Vagina (tissue), 2 donors: ENCODE measurements around the gene LIN54. TPM values are rescaled to one million over a fixed set of nuclear protein-coding genes. Genes with fewer than 3 reads are reported as not detected.
A peak's percentile ranks its signal among the peaks of the same experiment; 100 is the strongest.
"Not testable (repeated sequence)": the region's sequence is repeated elsewhere in the genome, so short reads cannot be mapped to it uniquely, and the experiment has no call there.

Experiments
- DNase-seq, 2 donors: peaks; one replicate each; pipeline ENCODE4 v3.0.0-alpha.2; 2017; ENCODE audit errors: extremely low spot score in 2 of 2
- H3K27ac ChIP-seq: fragments of 200-600 bp; sonication (generic); one replicate; pipeline ENCODE4 v1.5.1; 2019
- H3K27me3 ChIP-seq: fragments of 200-600 bp; sonication (generic); one replicate; pipeline ENCODE4 v1.5.1; 2019
- H3K36me3 ChIP-seq, 2 donors: fragments of 200-600 bp; sonication (generic); one replicate each; pipeline ENCODE4 v1.5.1; 2017 to 2019
- H3K4me1 ChIP-seq: fragments of 200-600 bp; sonication (generic); one replicate; pipeline ENCODE4 v1.5.1; 2019
- H3K4me3 ChIP-seq, 2 donors: fragments of 200-600 bp; sonication (generic); 1 replicate in 1 of 2; 2 replicates in 1 of 2; pipeline ENCODE4 v1.5.1; 2016 to 2019
- H3K9me3 ChIP-seq: fragments of 200-600 bp; sonication (generic); one replicate; pipeline ENCODE4 v1.5.1; 2019
- POLR2A ChIP-seq, 2 donors: fragments of 450-650 bp; IDR thresholded peaks; one replicate each; pipeline ENCODE4 v1.6.1; 2017; ENCODE audit warnings: antibody characterized with exemption in 2 of 2, mild to moderate bottlenecking in 2 of 2, moderate library complexity in 2 of 2
- POLR2AphosphoS5 ChIP-seq, 2 donors: sonication (generic); formaldehyde crosslinking; IDR thresholded peaks; one replicate each; pipeline ENCODE4 v1.9.0; 2017; ENCODE audit warnings: antibody characterized with exemption in 2 of 2, mild to moderate bottlenecking in 2 of 2, low read depth in 1 of 2; ENCODE audit not compliant: insufficient read depth in 1 of 2
- intact Hi-C: fragments of 100-400 bp; cut with DNase I; formaldehyde crosslinking; loops from one replicate; pipeline ENCODE4 v1.15.1; 2023
- total RNA-seq: library from RNA; depleted of rRNA; stranded (reverse); fragments of >200 nt; gene quantifications from one replicate; pipeline ENCODE4 v1.2.3, GENCODE V29; 2016
- TF ChIP-seq, protein P1 (sequence below), 3 experiments: fragments of 450-650 bp in 2 of 3; fragments of 200-600 bp in 1 of 3; sonication (generic) in 1 of 3; IDR thresholded peaks; one replicate each; pipeline ENCODE4 v1.5.1; 2017 to 2019; ENCODE audit warnings: antibody characterized with exemption in 3 of 3, mild to moderate bottlenecking in 2 of 3, moderate library complexity in 2 of 3

LIN54 gene
- total RNA-seq, 1 donor from 2014 or later = 25.0 TPM

DNA sequence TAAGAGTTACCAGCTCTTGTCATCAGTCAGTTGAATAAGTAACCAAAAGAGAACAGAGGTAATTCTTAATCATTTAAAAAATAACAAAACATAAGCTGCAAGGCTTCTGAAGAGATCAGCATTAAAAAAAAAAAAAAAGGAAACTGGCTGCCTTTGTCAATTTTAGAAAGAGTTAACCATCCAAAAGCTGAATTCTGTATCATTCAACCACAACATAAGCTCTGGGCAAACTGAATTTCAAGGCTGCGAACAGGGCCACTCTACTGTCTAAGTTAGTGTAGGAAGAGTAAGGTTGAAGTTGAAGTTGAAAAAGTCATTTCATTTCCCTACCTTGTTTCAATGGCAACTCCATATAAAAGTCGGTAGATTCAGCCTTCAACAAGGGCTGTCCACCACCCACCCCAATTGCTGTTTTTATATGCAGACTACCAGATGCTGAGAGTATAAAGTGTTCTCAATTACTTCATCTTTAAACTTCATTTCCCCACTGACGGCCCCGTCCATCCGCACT, 1.1 kb upstream of the LIN54 start:
- Histone ChIP-seq H3K4me3 (peak overlapping the region; percentile 70 to 83), H3K36me3 (no peaks in the 10 kb centered on the region), H3K27ac (peak overlapping the region; percentile 92), H3K4me1 (peaks cover 31% of the 10 kb centered on the region), H3K9me3 (no peaks in the 10 kb centered on the region), H3K27me3 (no peaks in the 10 kb centered on the region)
- no peak for DNase-seq
- intact Hi-C loops = loop anchor here (2.0 to 5.0 kb wide), 2 partner anchors 23 to 109 kb away; partner anchors contain the start of genes COPS4 and THAP9
- TF ChIP-seq POLR2AphosphoS5 (IDR thresholded peaks at IDR 0.05; ENCODE audit: insufficient read depth in 1 of 2, low read depth in 1 of 2) (no peak), POLR2A (IDR thresholded peaks at IDR 0.05) (no peak)
- TF ChIP-seq, protein P1, sequence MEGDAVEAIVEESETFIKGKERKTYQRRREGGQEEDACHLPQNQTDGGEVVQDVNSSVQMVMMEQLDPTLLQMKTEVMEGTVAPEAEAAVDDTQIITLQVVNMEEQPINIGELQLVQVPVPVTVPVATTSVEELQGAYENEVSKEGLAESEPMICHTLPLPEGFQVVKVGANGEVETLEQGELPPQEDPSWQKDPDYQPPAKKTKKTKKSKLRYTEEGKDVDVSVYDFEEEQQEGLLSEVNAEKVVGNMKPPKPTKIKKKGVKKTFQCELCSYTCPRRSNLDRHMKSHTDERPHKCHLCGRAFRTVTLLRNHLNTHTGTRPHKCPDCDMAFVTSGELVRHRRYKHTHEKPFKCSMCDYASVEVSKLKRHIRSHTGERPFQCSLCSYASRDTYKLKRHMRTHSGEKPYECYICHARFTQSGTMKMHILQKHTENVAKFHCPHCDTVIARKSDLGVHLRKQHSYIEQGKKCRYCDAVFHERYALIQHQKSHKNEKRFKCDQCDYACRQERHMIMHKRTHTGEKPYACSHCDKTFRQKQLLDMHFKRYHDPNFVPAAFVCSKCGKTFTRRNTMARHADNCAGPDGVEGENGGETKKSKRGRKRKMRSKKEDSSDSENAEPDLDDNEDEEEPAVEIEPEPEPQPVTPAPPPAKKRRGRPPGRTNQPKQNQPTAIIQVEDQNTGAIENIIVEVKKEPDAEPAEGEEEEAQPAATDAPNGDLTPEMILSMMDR (IDR thresholded peaks at IDR 0.05) = no peak

DNA sequence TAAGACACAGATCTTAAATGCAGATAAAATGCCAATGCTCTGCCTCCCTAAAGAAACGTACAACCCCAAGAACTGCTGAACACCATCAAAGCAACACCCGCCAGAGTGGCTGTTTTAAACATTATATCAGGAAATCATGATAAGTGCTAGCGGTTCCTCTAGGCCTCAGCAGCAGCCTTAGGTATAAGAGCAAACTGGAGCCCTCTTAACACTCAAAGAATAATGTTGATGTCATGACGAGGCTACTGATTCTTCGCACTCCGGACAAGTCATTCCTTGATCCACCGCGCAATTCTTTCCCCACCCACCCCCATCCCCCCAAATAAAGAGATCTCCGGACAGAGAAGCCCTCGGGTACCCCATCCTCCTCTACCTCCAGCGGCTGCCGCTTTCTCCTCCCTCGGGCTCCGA, 507 bp downstream of the LIN54 start:
- H3K9me3 ChIP-seq = no peaks in the 10 kb centered on the region

DNA sequence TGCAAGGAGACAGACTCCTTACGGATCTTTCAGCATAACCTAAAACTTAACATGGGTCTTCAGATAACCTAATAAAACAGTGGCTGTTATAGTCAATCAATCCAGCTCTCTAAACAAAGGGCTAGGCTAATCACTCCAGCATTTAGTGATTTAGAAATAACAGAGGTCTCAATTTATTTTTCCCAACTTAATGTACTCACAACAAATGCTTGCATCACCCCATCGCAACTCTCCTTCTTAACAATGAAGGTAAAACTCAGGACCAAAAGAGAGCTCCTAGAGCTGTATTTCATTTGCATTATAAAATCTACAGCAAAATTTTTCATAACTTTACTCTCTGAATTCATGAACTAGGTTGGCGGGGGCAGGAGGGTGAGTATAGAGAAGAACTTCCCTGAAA, 1.1 kb downstream of the LIN54 start:
- H3K27me3 ChIP-seq = no peaks in the 10 kb centered on the region
- H3K4me1 ChIP-seq = peaks cover 31% of the 10 kb centered on the region
- intact Hi-C loops = no loop called here
- no peaks in the 10 kb centered on the region for H3K36me3 ChIP-seq
- H3K9me3 ChIP-seq = no peaks in the 10 kb centered on the region
- DNase-seq = no peak
- H3K27ac ChIP-seq = no peak overlapping the region
- TF ChIP-seq POLR2A (IDR thresholded peaks at IDR 0.05) = no peak
- no peak for TF ChIP-seq POLR2AphosphoS5 (IDR thresholded peaks at IDR 0.05; ENCODE audit: insufficient read depth in 1 of 2, low read depth in 1 of 2)
- peak overlapping the region; percentile 53 to 73 for H3K4me3 ChIP-seq

More for the DNA sequence above, 507 bp downstream of the LIN54 start:
- DNase-seq = no peak
- TF ChIP-seq POLR2AphosphoS5 (IDR thresholded peaks at IDR 0.05; ENCODE audit: insufficient read depth in 1 of 2, low read depth in 1 of 2) (no peak), POLR2A (IDR thresholded peaks at IDR 0.05) (no peak)
- TF ChIP-seq, protein P1 (IDR thresholded peaks at IDR 0.05) = no peak
- Histone ChIP-seq H3K4me3 (peak overlapping the region; percentile 53 to 73), H3K4me1 (peaks cover 31% of the 10 kb centered on the region), H3K27me3 (no peaks in the 10 kb centered on the region), H3K27ac (peak overlapping the region; percentile 89), H3K36me3 (no peaks in the 10 kb centered on the region)
- intact Hi-C loops = loop anchor here (5.0 kb wide), 1 partner anchor 108 kb away; the partner anchor contains the start of gene THAP9

DNA sequence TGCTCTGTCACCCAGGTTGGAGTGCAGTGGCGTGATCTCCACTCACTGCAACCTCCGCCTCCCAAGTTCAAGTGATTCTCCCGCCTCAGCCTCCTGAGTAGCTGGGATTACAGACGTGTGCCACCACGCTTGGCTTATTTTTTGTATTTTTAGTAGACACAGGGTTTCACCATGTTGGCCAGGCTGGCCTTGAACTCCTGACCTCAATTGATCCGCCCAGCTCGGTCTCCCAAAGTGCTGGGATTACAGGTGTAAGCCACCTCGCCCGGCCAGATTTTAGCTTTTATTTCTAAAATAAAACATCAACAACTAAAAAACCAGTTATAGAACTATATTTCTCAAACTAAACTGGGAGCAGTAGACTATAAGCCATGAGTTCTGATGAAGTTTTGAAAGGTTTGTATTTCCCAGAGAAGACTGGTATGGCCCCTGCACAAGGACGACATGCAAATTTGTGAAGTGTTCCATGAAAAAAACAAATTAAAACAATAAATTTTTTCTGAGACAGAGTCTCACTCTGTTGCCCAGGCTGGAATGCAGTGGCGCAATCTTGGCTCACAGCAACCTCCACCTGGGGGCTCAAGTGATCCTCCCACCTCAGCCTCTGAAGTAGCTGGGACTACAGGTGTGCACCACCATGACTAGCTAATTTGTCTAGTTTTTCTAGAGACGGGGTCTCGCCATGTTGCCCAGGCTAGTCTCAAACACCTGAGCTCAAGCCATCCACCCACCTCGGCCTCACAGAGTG, 7.4 kb downstream of the LIN54 start:
- H3K36me3 ChIP-seq, intact Hi-C loops, H3K27ac ChIP-seq, H3K9me3 ChIP-seq, H3K4me1 ChIP-seq, H3K27me3 ChIP-seq, H3K4me3 ChIP-seq, DNase-seq: not testable (repeated sequence)

DNA sequence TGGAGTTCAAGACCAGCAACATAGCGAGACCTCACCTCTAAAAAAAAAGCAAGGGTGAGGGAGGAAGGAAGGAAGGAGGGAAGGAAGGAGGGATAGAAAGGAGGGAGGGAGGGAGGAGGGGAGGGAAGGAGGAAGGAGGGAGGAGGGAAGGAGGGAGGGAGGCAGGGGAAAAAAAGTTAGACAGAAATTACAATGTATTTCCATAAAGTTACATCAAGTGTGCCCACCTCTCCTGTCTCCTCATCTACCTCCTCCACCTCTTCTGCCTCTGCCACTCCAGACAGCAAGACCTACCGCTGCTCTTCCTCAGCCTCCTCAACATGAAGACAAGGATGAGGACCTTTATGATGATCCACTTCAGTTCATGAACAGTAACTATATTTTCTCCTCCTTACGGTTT, 8.3 kb downstream of the LIN54 start:
- Histone ChIP-seq H3K4me1 (no peaks in the 10 kb centered on the region), H3K36me3 (no peaks in the 10 kb centered on the region), H3K9me3 (no peaks in the 10 kb centered on the region), H3K4me3 (no peak overlapping the region), H3K27ac (no peak overlapping the region), H3K27me3 (no peaks in the 10 kb centered on the region)
- intact Hi-C loops = no loop called here
- no peak for TF ChIP-seq POLR2AphosphoS5 (IDR thresholded peaks at IDR 0.05; ENCODE audit: insufficient read depth in 1 of 2, low read depth in 1 of 2)
- no peak for TF ChIP-seq POLR2A (IDR thresholded peaks at IDR 0.05)
- TF ChIP-seq, protein P1 (IDR thresholded peaks at IDR 0.05) = no peak
- DNase-seq = no peak

DNA sequence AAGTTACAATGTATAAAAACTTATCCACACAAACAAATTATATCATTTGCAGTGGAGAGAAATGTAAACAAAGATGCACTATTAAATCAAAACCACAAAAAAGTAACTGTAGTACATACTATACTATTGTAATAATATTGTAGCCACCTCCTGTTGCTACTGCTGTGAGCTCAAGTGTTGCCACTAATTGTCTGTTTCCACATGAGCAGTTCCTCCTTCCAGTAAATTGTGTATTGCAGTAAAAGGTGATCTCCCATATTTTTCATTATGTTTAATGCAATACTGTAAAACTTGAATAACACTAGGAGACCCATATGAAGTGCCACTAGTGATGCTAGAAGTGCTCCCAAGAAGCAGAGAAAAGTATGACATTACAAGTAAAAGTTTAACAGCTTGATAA, 11.7 kb downstream of the LIN54 start:
- TF ChIP-seq, protein P1 (IDR thresholded peaks at IDR 0.05) = no peak
- TF ChIP-seq POLR2A (IDR thresholded peaks at IDR 0.05) (no peak), POLR2AphosphoS5 (IDR thresholded peaks at IDR 0.05; ENCODE audit: insufficient read depth in 1 of 2, low read depth in 1 of 2) (no peak)
- H3K27me3 ChIP-seq = no peaks in the 10 kb centered on the region
- H3K4me1 ChIP-seq = no peaks in the 10 kb centered on the region
- no peaks in the 10 kb centered on the region for H3K36me3 ChIP-seq
- intact Hi-C loops = no loop called here
- H3K4me3 ChIP-seq = no peak overlapping the region
- H3K9me3 ChIP-seq = no peaks in the 10 kb centered on the region
- no peak overlapping the region for H3K27ac ChIP-seq
- DNase-seq = no peak
